Keratinocyte (primary cell): Measurements from ENCODE around the gene JAZF1. TPM values are rescaled to one million over a fixed set of nuclear protein-coding genes. Genes with fewer than 3 reads are reported as not detected.

Source experiments
- DNase-seq: peaks from one replicate; pipeline ENCODE4 v3.0.0-alpha.2; 2011; ENCODE audit warnings: low read depth, missing footprints, low spot score
- FAIRE-seq: peaks from 2 replicates; lab custom pipeline; 2011; peaks lifted over from hg19 to GRCh38; lab: Jason Lieb, UNC
- H2AFZ ChIP-seq: 2 replicates; pipeline ENCODE4 v1.6.0; 2012; ENCODE audit warnings: low read length, control low read depth, inconsistent platforms; ENCODE audit not compliant: control insufficient read depth
- H3K27ac ChIP-seq: 2 replicates; pipeline ENCODE4 v1.5.1; 2011; ENCODE audit warnings: low read length; ENCODE audit not compliant: control insufficient read depth, insufficient read depth
- H3K27me3 ChIP-seq: 3 replicates; pipeline ENCODE4 v1.6.0; 2011; ENCODE audit warnings: low read length; ENCODE audit not compliant: control insufficient read depth, insufficient read depth; ENCODE audit errors: extremely low read depth
- H3K36me3 ChIP-seq, 2 experiments: 2 replicates in 1 of 2; 3 replicates in 1 of 2; pipeline ENCODE4 v1.5.1; 2011; ENCODE audit warnings: low read length in 2 of 2, mild to moderate bottlenecking in 1 of 2; ENCODE audit not compliant: control insufficient read depth in 2 of 2, insufficient read depth in 2 of 2; ENCODE audit errors: extremely low read depth in 1 of 2
- H3K4me1 ChIP-seq: 3 replicates; pipeline ENCODE4 v1.5.1; 2011; ENCODE audit warnings: low read length; ENCODE audit not compliant: control insufficient read depth, insufficient read depth; ENCODE audit errors: extremely low read depth
- H3K4me2 ChIP-seq: 3 replicates; pipeline ENCODE4 v1.6.0; 2011; ENCODE audit warnings: low read depth, low read length; ENCODE audit not compliant: control insufficient read depth, insufficient read depth; ENCODE audit errors: extremely low read depth
- H3K4me3 ChIP-seq, 3 experiments: fragments of 200-600 bp in 1 of 3; sonication (generic) in 1 of 3; 2 replicates in 2 of 3; 3 replicates in 1 of 3; pipeline ENCODE4 v1.5.1; 2011 to 2016; ENCODE audit warnings: low read length in 3 of 3, mild to moderate bottlenecking in 3 of 3, control low read depth in 2 of 3, inconsistent platforms in 1 of 3, low read depth in 1 of 3, mixed read lengths in 1 of 3, mixed run types in 1 of 3, moderate library complexity in 1 of 3; ENCODE audit not compliant: control insufficient read depth in 2 of 3, insufficient read depth in 2 of 3; ENCODE audit errors: extremely low read depth in 1 of 3
- H3K79me2 ChIP-seq: 2 replicates; pipeline ENCODE4 v1.6.0; 2012; ENCODE audit warnings: low read length; ENCODE audit not compliant: control insufficient read depth, insufficient read depth
- H3K9ac ChIP-seq: 3 replicates; pipeline ENCODE4 v1.6.0; 2011; ENCODE audit warnings: low read length; ENCODE audit not compliant: control insufficient read depth, insufficient read depth; ENCODE audit errors: extremely low read depth
- H3K9me1 ChIP-seq: 3 replicates; pipeline ENCODE4 v1.6.0; 2011; ENCODE audit warnings: low read length; ENCODE audit not compliant: control insufficient read depth, insufficient read depth; ENCODE audit errors: extremely low read depth
- H3K9me3 ChIP-seq: 2 replicates; pipeline ENCODE4 v1.5.1; 2012; ENCODE audit warnings: low read depth, low read length; ENCODE audit not compliant: control insufficient read depth
- H4K20me1 ChIP-seq: 3 replicates; pipeline ENCODE4 v1.6.0; 2011; ENCODE audit warnings: low read length; ENCODE audit not compliant: control insufficient read depth, insufficient read depth; ENCODE audit errors: extremely low read depth
- CTCF ChIP-seq, 3 experiments: IDR thresholded peaks in 1 of 3; conservative IDR thresholded peaks in 1 of 3; optimal IDR thresholded peaks in 1 of 3; 2 replicates in 2 of 3; 3 replicates in 1 of 3; pipeline versions ENCODE3 to v1.5.1; 2011; ENCODE audit warnings: low read length in 3 of 3, mild to moderate bottlenecking in 3 of 3, moderate library complexity in 2 of 3, control low read depth in 1 of 3, inconsistent platforms in 1 of 3; ENCODE audit not compliant: insufficient read depth in 2 of 3; ENCODE audit errors: extremely low read depth in 1 of 3
- EZH2 ChIP-seq: IDR thresholded peaks from one replicate; pipeline ENCODE4 v1.6.1; 2012; ENCODE audit warnings: inconsistent platforms, mild to moderate bottlenecking, low read length, moderate library complexity
- dilution Hi-C: fragments of 300-500 bp; cut with MboI; formaldehyde crosslinking; loops from one replicate; pipeline ENCODE4 v1.7.0; 2020; ENCODE audit warnings: low sequenced_read_pairs; ENCODE audit not compliant: extremely low pct_ligation_motif_present
- polyA plus RNA-seq, 5 experiments: library from polyadenylated mRNA; depleted of rRNA in 3 of 5; stranded (reverse) in 3 of 5; stranded (forward) in 1 of 5; unstranded in 1 of 5; fragments of >200 nt; gene quantifications; 1 replicate in 1 of 5; 2 replicates in 3 of 5; 3 replicates in 1 of 5; pipeline versions ENCODE4 v1.2.1 to v1.2.3, GENCODE V29; 2011 to 2012; ENCODE audit warnings: missing spikeins in 2 of 5, low read depth in 1 of 5, low replicate concordance in 1 of 5

JAZF1 gene
- polyA plus RNA-seq, 1 donor (not counting 4 experiments of a cell fraction or from before 2014, with no cell fraction given): 2.5 TPM

- H3K79me2 ChIP-seq: no peaks in the 10 kb centered on the region
- H3K9me1 ChIP-seq: no peaks in the 10 kb centered on the region
- peaks cover 0 to 1% of the 10 kb centered on the region in 2 experiments for H3K36me3 ChIP-seq
- DNase-seq: no peak
- no peak overlapping the region for H2AFZ ChIP-seq
- no peaks in the 10 kb centered on the region for H4K20me1 ChIP-seq
- no peaks in the 10 kb centered on the region for H3K27me3 ChIP-seq
- no peaks in the 10 kb centered on the region for H3K9me3 ChIP-seq
- H3K4me2 ChIP-seq: peak overlapping the region; percentile 20
- FAIRE-seq: peak; percentile 64
- no peak overlapping the region for H3K9ac ChIP-seq
- no peak overlapping the region for H3K27ac ChIP-seq
- no peak overlapping the region for H3K4me3 ChIP-seq
- TF ChIP-seq EZH2: no peak
- no peak for TF ChIP-seq CTCF (optimal IDR thresholded peaks at IDR 0.05 in 1 of 3, IDR thresholded peaks at IDR 0.05 in 1 of 3, conservative IDR thresholded peaks at IDR 0.05 in 1 of 3; ENCODE audit: extremely low read depth in 1 of 3, insufficient read depth in 2 of 3, low read length in 3 of 3)
- H3K4me1 ChIP-seq: peaks cover 9% of the 10 kb centered on the region
- dilution Hi-C loops: no loop called here
Observed at GRCh38 chr7:28155964-28156363, 24.6 kb downstream of the JAZF1 start.

- no peaks in the 10 kb centered on the region for H3K79me2 ChIP-seq
- H3K27me3 ChIP-seq: no peaks in the 10 kb centered on the region
- no peak overlapping the region for H3K4me2 ChIP-seq
- TF ChIP-seq EZH2 (no peak), CTCF (optimal IDR thresholded peaks at IDR 0.05 in 1 of 3, IDR thresholded peaks at IDR 0.05 in 1 of 3, conservative IDR thresholded peaks at IDR 0.05 in 1 of 3; ENCODE audit: extremely low read depth in 1 of 3, insufficient read depth in 2 of 3, low read length in 3 of 3) (no peak)
- H3K9me3 ChIP-seq: no peaks in the 10 kb centered on the region
- no peaks in the 10 kb centered on the region for H4K20me1 ChIP-seq
- peaks cover 0 to 1% of the 10 kb centered on the region in 2 experiments for H3K36me3 ChIP-seq
- H3K9ac ChIP-seq: no peak overlapping the region
- no peak overlapping the region for H3K4me3 ChIP-seq
- H2AFZ ChIP-seq: no peak overlapping the region
- FAIRE-seq (no peak), DNase-seq (no peak)
- no peak overlapping the region for H3K27ac ChIP-seq
- peaks cover 9% of the 10 kb centered on the region for H3K4me1 ChIP-seq
- H3K9me1 ChIP-seq: no peaks in the 10 kb centered on the region
- dilution Hi-C loops: no loop called here
Observed at GRCh38 chr7:28155019-28155660, 25.5 kb downstream of the JAZF1 start.
